ENCODE data around the gene KCNN3.

The KCNN3 gene

GRCh38 chr1:154813846-154814505 is 56.1 kb downstream of the KCNN3 start:
- DNase-seq = no peak

DNA sequence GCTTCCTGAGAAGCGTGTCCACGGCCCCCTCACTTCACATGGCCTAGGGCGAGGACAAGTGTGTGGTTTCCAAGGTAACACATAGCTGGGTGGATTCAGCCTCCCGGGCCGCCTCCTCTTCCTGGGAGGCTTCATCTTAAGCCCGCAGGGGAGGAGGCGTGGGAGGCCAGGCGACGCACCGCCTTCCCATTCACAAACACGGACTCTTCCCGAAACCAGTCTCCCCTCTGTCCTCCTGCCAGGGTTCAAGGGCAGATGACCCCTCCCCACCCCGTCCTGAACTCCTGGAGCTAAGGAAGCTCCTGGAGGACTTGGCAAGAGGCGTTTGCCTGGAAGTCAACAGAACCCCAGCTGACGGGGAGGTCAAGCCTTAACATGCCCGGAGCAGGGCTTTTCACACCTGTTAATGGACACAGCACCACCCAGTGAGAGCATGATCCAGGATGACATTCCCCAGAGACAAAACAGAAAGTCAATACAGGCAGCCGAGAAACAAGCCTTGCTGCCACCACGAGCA is 56.7 kb downstream of the KCNN3 start:
- no peak for DNase-seq

- no peak for DNase-seq
Observed at GRCh38 chr1:154812877-154813276, 57.2 kb downstream of the KCNN3 start.

DNA sequence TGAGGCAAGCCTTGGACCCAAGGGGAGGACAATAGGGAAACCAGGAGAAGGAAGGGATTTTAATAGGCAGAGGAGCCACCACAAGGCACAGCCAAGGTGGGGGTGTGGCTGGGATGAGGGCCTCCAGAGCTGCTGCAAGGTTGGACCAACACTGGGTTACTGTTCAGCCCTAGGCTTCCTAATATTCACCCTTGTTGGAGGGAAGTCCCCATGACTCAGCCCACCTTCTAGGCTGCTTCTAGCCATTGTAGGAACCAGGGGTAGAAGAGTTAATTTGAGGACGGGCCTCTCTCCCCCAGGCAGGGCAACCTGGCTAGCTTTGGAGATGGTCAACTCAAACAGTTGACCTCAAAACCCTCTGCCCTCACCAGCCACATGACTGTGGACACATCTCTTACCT is 59.5 kb downstream of the KCNN3 start:
- no peak for DNase-seq

- DNase-seq = no peak
Observed at GRCh38 chr1:154809436-154810413, 60.4 kb downstream of the KCNN3 start.

DNA sequence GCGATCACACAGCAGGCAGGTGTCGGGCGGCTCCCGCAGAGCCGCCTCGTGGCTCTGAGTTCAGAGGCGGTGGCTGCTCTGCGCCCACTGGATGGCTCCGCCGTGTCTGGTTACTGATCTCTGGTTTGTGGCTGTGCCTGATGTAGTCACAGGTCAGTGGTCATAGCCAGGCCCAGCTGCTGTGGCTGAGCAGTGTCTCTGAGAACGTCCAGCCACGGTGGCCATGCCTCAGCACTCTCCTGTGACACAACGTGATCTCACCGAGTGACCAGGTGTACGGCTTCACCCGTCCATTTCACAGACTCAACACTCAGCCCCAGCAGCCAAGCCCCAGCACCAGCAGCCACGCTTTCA is 61.2 kb downstream of the KCNN3 start:
- no peak for DNase-seq

GRCh38 chr1:154808261-154808908 is 61.7 kb downstream of the KCNN3 start:
- DNase-seq = no peak

DNA sequence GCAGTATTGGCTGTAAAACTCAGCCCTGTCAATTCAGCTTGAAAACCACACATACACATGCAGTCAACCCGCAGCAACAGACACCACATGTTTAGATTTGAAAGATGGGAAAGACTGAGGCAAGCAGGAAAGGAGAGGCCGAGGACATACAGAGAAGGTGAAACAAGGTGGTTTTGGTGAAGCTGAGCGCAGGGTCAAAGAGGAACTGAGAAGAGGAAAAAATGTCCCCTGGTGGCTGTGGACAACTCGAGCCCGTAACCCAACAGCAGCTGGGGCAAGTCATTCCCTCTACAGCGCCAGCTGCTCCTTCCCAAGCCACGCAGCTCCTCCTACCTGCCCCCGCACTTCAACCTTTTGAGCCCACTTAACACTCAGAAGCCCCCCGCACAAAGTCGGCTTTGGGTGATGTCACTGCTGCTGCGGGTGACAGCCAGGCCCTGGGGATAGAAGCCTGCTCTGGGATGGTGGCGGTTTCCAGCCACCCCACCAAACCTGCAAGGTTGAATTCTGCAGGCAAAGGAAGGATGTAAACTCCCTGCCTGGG is 63.0 kb downstream of the KCNN3 start:
- DNase-seq = no peak

GRCh38 chr1:154806333-154806732 is 63.7 kb downstream of the KCNN3 start:
- DNase-seq = no peak

DNA sequence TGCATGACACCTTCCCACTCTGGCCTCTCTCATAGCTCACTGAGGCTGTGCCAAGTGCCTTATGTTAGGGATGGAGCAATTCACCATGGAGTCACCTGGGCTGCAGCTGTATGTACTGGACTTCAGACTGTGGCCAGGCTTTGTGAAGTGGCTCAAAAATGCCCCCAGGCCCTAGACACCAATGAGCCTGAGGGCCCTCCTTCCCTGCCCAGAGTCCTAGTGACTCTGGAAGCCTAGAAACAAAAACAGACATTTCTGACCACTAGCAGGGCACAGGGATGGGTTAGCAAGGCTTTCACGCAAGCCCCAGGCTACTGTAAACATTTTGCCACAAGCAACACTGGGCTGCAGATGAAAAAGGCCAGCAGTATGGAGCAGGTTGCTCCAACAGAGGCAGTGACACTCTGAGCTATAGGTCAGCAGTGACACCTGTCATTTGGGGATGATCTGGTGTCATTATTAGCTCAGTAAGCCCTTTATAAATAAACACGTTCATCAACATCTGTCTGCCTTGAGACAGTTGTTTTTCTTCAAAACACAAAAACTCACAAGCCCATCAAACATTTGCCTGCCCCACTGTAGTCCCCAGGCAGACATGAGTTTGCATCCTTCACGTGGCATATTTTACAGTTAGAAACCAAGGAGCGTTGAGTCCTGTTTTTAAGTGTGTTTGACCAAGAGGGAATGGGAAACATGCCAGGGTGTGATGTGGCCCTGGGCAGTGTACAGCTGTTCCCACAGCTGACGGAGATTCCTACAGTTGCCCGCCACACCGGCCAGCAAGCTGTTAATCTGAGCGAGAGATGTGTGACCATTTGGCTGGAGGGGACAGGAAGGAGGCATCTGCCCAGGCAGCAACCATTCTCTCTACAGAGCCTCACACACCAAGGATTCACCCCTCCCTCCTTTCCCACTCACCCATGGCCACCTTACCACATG is 66.8 kb downstream of the KCNN3 start:
- DNase-seq = no peak

DNA sequence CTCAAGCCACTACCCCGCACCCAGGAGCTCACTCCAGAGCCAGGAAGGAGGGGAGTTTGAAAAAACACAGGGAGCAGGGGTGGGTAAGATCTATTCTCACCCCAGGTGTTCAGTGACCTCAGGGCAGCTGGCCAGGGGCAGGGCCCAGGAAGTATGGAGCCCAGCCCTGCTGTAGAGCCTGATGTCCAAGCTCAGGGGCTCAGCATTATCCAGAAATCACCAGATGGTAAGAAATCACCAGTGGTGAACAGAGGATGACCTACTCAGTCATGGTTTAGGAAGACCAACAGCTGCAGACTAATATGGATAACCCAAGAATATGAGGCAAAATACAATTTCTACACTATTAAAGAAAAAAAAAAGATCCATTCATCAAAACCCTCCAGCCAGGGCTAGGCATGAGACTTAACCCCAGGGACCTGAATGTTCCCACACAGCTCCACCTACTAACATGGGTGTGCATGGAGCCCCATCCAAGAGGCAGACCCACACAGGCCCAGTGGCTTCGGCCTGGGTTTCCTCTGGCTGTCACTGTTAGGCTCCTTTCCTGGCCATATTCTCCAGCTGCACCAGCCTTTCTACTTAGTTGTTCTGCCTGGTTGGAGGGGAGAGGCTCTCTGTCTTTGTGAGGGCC is 67.6 kb downstream of the KCNN3 start:
- DNase-seq = no peak

DNA sequence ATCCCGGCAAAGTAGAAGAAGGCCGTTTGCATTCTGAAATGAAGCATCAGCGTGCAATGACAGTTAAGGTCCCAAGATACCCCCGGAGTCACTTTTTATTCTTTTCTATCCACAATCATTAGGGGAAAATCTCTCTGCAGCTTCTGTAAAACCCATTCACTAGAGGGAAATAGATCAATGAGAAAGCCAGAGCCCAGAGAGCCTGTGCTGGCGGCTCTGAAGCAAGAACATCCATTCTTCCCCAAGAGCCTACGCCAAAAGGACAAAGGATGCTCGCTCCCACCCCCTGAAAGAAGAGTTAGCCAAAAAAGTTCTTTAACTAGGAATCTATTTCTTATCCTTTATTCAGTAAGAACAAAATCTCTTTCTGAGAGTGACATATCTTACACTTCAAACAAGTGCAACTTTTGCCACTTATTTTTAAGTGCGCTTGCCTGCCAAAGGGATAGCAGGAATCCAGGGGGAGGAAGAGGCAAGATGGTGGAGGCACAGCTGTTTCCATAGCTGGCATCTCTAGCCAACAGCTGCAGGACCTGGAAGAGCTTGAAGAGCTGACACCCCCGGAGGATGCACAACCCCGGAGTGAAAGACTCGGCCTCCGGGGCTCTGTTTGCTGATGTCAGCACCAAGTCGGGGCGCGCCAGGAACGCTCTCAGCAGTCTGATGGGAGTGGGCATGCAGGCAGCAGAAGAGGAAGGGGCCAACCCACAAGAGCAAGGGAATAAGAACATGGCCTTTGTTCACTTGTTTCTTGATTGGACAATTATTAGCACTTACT is 68.7 kb downstream of the KCNN3 start:
- DNase-seq = no peak

DNA sequence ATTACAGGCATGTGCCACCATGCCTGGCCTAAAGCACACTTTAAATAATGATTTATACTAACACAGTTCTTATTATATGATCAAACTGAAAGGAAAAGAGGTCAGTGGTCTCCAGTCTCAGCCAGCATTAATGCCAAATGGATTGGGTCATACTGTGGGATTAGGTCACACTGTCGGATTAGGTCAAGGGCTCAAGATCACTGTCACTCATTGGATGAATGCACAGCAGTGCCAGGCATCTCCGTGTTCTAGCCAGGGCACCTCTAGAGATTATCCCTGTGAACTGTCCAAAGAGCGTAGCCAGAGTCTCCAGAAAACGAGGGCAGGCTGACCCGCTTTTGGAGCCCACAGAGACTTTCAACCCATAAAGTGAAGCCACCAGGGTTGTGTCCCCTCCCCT is 70.9 kb downstream of the KCNN3 start:
- no peak for DNase-seq

GRCh38 chr1:154798645-154799044 is 71.4 kb downstream of the KCNN3 start:
- no peak for DNase-seq

GRCh38 chr1:154797175-154797574 is 72.9 kb downstream of the KCNN3 start:
- no peak for DNase-seq

GRCh38 chr1:154796303-154796892 is 73.7 kb downstream of the KCNN3 start:
- no peak for DNase-seq

- DNase-seq = no peak
Observed at GRCh38 chr1:154794608-154795007, 75.5 kb downstream of the KCNN3 start.

- no peak for DNase-seq
Observed at GRCh38 chr1:154793685-154794084, 76.4 kb downstream of the KCNN3 start.

- DNase-seq = no peak
Observed at GRCh38 chr1:154792899-154793298, 77.2 kb downstream of the KCNN3 start.
